ENCODE results near the gene FRMPD2. TPM values are rescaled to one million over a fixed set of nuclear protein-coding genes. Genes with fewer than 3 reads are reported as not detected.

FRMPD2 gene
- total and polyA plus RNA-seq, 4 donors: 1.8 to 26.7 (median 7.0) TPM

DNA sequence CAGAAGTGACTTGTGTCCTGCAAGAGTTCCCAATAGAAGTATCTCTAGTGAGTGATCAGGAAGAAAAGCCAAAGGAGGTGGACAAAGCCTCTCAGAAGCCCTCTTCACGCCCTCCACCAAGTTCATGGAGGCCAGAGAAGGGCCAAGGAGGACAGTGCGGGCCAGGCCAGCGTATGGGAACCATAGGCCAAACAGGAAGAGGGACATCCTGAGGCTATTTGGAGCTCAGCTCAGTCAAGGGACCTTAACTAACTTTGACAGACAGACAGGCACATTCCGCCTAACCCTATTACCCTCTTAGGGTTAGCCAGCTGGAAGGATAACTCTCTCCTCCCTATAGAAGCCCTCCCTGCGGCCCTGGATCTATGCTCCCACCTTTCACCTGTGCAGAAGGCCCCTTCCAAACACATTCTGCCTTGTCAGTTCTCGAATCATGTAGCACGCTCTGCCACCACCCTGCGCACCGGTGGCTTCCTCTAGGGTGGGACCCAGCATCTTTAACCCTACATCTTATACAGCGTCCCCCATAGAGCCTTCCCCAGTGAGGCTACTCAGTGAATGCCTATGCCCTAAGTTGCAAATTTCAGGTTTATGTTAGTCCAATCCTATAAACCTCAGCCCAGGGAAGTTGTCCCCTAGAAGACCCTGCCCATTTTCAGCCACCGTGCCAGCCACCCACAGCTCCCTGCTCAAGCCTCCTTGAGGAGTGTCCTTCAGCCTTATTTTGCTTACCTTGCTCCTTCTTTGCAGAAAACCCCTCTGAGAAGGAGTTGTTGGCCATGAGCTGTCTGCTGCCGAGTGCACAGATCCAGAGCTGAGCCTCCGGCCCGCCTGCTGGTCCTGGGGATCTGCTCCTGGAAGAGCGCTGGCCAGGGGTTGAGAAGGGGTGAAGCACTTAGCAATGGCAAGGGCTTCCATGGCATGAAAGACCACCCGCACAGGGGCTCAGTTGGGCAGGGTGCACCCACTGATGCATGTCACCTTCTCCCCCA is 36.9 kb downstream of the FRMPD2 start:
- 91 to 92% methylated on average over 16 of the region's 16 CpGs for WGBS, 2 donors
- DNase-seq: no peak
- Histone ChIP-seq H3K4me1 (ENCODE audit: control insufficient read depth in 5 of 5, insufficient read depth in 5 of 5, low read length in 5 of 5) (no peaks in the 10 kb centered on the region), H3K9me3 (ENCODE audit: control insufficient read depth in 4 of 4, insufficient read depth in 3 of 4, low read length in 3 of 4) (no peaks in the 10 kb centered on the region), H3K27ac (ENCODE audit: low read depth in 1 of 2, low read length in 1 of 2) (no peak overlapping the region), H3K4me3 (no peak overlapping the region), H3K27me3 (ENCODE audit: control insufficient read depth in 3 of 3, insufficient read depth in 3 of 3, low read length in 2 of 3) (no peaks in the 10 kb centered on the region), H3K36me3 (ENCODE audit: control insufficient read depth in 4 of 4, insufficient read depth in 4 of 4, low read length in 4 of 4) (no peaks in the 10 kb centered on the region), H3K9ac (ENCODE audit: insufficient read depth in 1 of 2, low read length in 2 of 2) (no peak overlapping the region)
- TF ChIP-seq, protein P1, sequence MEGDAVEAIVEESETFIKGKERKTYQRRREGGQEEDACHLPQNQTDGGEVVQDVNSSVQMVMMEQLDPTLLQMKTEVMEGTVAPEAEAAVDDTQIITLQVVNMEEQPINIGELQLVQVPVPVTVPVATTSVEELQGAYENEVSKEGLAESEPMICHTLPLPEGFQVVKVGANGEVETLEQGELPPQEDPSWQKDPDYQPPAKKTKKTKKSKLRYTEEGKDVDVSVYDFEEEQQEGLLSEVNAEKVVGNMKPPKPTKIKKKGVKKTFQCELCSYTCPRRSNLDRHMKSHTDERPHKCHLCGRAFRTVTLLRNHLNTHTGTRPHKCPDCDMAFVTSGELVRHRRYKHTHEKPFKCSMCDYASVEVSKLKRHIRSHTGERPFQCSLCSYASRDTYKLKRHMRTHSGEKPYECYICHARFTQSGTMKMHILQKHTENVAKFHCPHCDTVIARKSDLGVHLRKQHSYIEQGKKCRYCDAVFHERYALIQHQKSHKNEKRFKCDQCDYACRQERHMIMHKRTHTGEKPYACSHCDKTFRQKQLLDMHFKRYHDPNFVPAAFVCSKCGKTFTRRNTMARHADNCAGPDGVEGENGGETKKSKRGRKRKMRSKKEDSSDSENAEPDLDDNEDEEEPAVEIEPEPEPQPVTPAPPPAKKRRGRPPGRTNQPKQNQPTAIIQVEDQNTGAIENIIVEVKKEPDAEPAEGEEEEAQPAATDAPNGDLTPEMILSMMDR (IDR thresholded peaks at IDR 0.05; ENCODE audit: control extremely low read depth, extremely low read depth): no peak
- ATAC-seq (ENCODE audit: insufficient read depth, low FRiP score): no peak

DNA sequence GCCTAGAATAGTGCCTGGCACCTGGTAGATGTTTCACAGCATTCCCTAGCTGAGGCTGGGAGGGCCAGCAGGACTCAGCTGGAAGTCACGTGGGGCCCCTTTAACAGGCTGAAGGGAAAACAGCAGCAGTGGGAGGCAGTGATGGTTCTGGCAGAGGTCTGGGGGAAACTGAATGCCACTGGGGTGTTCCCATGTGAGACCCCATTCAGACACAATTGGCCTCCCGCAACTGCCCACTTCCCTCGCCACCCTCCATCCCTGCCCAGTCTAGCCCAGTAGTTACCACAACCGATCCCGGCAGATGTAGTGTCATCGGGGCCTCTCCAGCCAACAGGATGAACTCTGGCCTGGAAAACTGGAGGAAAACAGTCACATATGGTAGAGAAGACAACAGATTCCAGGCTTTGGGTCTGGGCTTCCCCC is 38.3 kb downstream of the FRMPD2 start:
- WGBS, 2 donors: 91 to 92% methylated on average over 6 of the region's 6 CpGs

DNA sequence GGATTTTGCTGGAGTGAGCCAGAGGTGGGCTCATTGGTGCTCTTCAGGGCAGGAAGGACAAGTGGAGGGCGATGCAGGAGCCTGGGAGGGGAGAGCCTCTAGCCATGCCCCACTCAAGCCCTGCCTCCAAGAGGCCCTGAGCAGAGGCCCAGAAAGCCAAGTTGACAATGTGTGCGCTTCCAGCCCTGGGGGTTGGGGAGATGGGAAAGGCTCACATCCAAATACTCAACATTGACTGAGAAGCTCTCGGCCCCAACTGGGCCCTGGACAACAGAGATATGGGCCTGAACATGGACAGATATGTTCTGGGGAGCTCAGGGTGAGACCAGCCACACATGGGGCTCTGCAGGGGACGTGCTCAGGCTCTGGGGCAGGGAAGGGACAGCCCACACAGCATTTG is 39.0 kb downstream of the FRMPD2 start:
- WGBS, 2 donors: 89 to 96% methylated on average over 4 of the region's 4 CpGs
- no peak overlapping the region for H3K27ac ChIP-seq (ENCODE audit: low read depth in 1 of 2, low read length in 1 of 2)
- no peak for ATAC-seq (ENCODE audit: insufficient read depth, low FRiP score)
- TF ChIP-seq, protein P1 (IDR thresholded peaks at IDR 0.05; ENCODE audit: control extremely low read depth, extremely low read depth): no peak
- no peaks in the 10 kb centered on the region for H3K27me3 ChIP-seq (ENCODE audit: control insufficient read depth in 3 of 3, insufficient read depth in 3 of 3, low read length in 2 of 3)
- no peaks in the 10 kb centered on the region for H3K4me1 ChIP-seq (ENCODE audit: control insufficient read depth in 5 of 5, insufficient read depth in 5 of 5, low read length in 5 of 5)
- no peaks in the 10 kb centered on the region for H3K9me3 ChIP-seq (ENCODE audit: control insufficient read depth in 4 of 4, insufficient read depth in 3 of 4, low read length in 3 of 4)
- H3K4me3 ChIP-seq: no peak overlapping the region
- H3K36me3 ChIP-seq (ENCODE audit: control insufficient read depth in 4 of 4, insufficient read depth in 4 of 4, low read length in 4 of 4): no peaks in the 10 kb centered on the region
- H3K9ac ChIP-seq (ENCODE audit: insufficient read depth in 1 of 2, low read length in 2 of 2): no peak overlapping the region
- no peak for DNase-seq

More for the DNA sequence above, 38.3 kb downstream of the FRMPD2 start:
- TF ChIP-seq, protein P1 (IDR thresholded peaks at IDR 0.05; ENCODE audit: control extremely low read depth, extremely low read depth): no peak
- Histone ChIP-seq H3K27ac (ENCODE audit: low read depth in 1 of 2, low read length in 1 of 2) (no peak overlapping the region), H3K4me3 (no peak overlapping the region), H3K9me3 (ENCODE audit: control insufficient read depth in 4 of 4, insufficient read depth in 3 of 4, low read length in 3 of 4) (no peaks in the 10 kb centered on the region), H3K9ac (ENCODE audit: insufficient read depth in 1 of 2, low read length in 2 of 2) (no peak overlapping the region), H3K27me3 (ENCODE audit: control insufficient read depth in 3 of 3, insufficient read depth in 3 of 3, low read length in 2 of 3) (no peaks in the 10 kb centered on the region), H3K4me1 (ENCODE audit: control insufficient read depth in 5 of 5, insufficient read depth in 5 of 5, low read length in 5 of 5) (no peaks in the 10 kb centered on the region), H3K36me3 (ENCODE audit: control insufficient read depth in 4 of 4, insufficient read depth in 4 of 4, low read length in 4 of 4) (no peaks in the 10 kb centered on the region)
- DNase-seq (no peak), ATAC-seq (ENCODE audit: insufficient read depth, low FRiP score) (no peak)
